HCT116 (cell line): ENCODE data around the gene TCERG1L. TPM values are rescaled to one million over a fixed set of nuclear protein-coding genes. Genes with fewer than 3 reads are reported as not detected.

ENCODE experiments used
- ATAC-seq: fragments of 200-7000 bp; cut with Tn5 transposase; 2 replicates; pipeline ENCODE4 v1.9.1; 2020; ENCODE audit warnings: mild to moderate bottlenecking, moderate library complexity
- BruUV-seq: library from RNA; stranded (reverse); fragments of 400-500 nt; replicated peaks from 2 replicates; lab custom pipeline; 2021; lab: Mats Ljungman, UMichigan
- CTCF ChIA-PET: fragments of 300-600 bp; sonication (Branson Sonifier 250); formaldehyde crosslinking; loops from one replicate; lab custom pipeline; 2021; ENCODE audit warnings: antibody characterized with exemption; lab: Charles Lee
- POLR2A ChIA-PET: fragments of 300-600, 350-600 bp; sonication (Branson Sonifier 250); formaldehyde crosslinking; loops from one replicate; lab custom pipeline; 2021; ENCODE audit warnings: antibody characterized with exemption; lab: Charles Lee
- RAD21 ChIA-PET, 2 experiments: fragments of 300-600 bp; sonication (Branson Sonifier 250); formaldehyde crosslinking; loops; one replicate each; lab custom pipeline; 2023; ENCODE audit warnings: low total read pairs in 2 of 2; ENCODE audit not compliant: uncharacterized antibody in 2 of 2, unreplicated experiment in 2 of 2, low non-redundant PET in 1 of 2; lab: Charles Lee
- DNase-seq: peaks from one replicate; pipeline ENCODE4 v3.0.0-alpha.2; 2010; ENCODE audit warnings: low read depth, low spot score
- H2AFZ ChIP-seq: fragments of 200-600 bp; shearing (Covaris generic), sonication (generic); 2 replicates; pipeline ENCODE4 v1.6.1; 2017; ENCODE audit warnings: low read depth, mixed run types, mixed read lengths, antibody characterized with exemption, low read length; ENCODE audit not compliant: poor library complexity, severe bottlenecking
- H3K27ac ChIP-seq: 2 replicates; pipeline ENCODE4 v1.5.1; 2012; ENCODE audit warnings: low read depth, low read length
- H3K27me3 ChIP-seq: fragments of 200-600 bp; sonication (generic); 2 replicates; pipeline ENCODE4 v1.6.1; 2016; ENCODE audit warnings: mixed run types, low read length, mixed read lengths; ENCODE audit not compliant: insufficient read depth
- H3K36me3 ChIP-seq, 2 experiments: fragments of 200-500 bp in 1 of 2; fragments of 200-600 bp in 1 of 2; sonication (Bioruptor generic) in 1 of 2; sonication (generic) in 1 of 2; 2 replicates each; pipeline versions ENCODE4 v1.5.1 to v1.6.1; 2014 to 2016; ENCODE audit warnings: low read length in 2 of 2, inconsistent platforms in 1 of 2, mixed read lengths in 1 of 2, mixed run types in 1 of 2; ENCODE audit not compliant: insufficient read depth in 2 of 2, control insufficient read depth in 1 of 2
- H3K4me1 ChIP-seq, 2 experiments: fragments of 200-600 bp in 1 of 2; sonication (generic) in 1 of 2; 2 replicates each; pipeline versions ENCODE4 v1.5.1 to v1.6.1; 2012 to 2017; ENCODE audit warnings: low read length in 2 of 2, inconsistent platforms in 1 of 2, mild to moderate bottlenecking in 1 of 2, mixed read lengths in 1 of 2, mixed run types in 1 of 2, moderate library complexity in 1 of 2; ENCODE audit not compliant: insufficient read depth in 2 of 2, control insufficient read depth in 1 of 2
- H3K4me2 ChIP-seq: fragments of 200-600 bp; sonication (generic); 2 replicates; pipeline ENCODE4 v1.6.1; 2017; ENCODE audit warnings: mixed run types, low read length, mixed read lengths
- H3K4me3 ChIP-seq, 2 experiments: fragments of 200-600 bp in 1 of 2; sonication (generic) in 1 of 2; replicated peaks in 1 of 2; 2 replicates each; pipeline ENCODE4 v1.5.1; 2011 to 2016; ENCODE audit warnings: low read length in 2 of 2, control low read depth in 1 of 2, low read depth in 1 of 2, mild to moderate bottlenecking in 1 of 2, mixed read lengths in 1 of 2, mixed run types in 1 of 2
- H3K79me2 ChIP-seq: fragments of 200-600 bp; sonication (generic); 2 replicates; pipeline ENCODE4 v1.6.1; 2017; ENCODE audit warnings: mild to moderate bottlenecking, mixed run types, low read length, moderate library complexity, mixed read lengths; ENCODE audit not compliant: insufficient read depth
- H3K9ac ChIP-seq: fragments of 200-600 bp; sonication (generic); 2 replicates; pipeline ENCODE4 v1.6.1; 2016; ENCODE audit warnings: low read length, mixed read lengths
- H3K9me2 ChIP-seq: fragments of 200-600 bp; sonication (generic), shearing (Covaris generic); 2 replicates; pipeline ENCODE4 v1.6.1; 2017; ENCODE audit warnings: mixed run types, mild to moderate bottlenecking, moderate library complexity; ENCODE audit not compliant: insufficient read depth
- H3K9me3 ChIP-seq, 2 experiments: fragments of 200-500 bp in 1 of 2; fragments of 200-600 bp in 1 of 2; sonication (Bioruptor generic) in 1 of 2; sonication (generic) in 1 of 2; 2 replicates each; pipeline ENCODE4 v1.6.1; 2014 to 2017; ENCODE audit warnings: low read length in 2 of 2, mixed read lengths in 2 of 2, inconsistent platforms in 1 of 2, low read depth in 1 of 2, mild to moderate bottlenecking in 1 of 2, mixed run types in 1 of 2, moderate library complexity in 1 of 2; ENCODE audit not compliant: control insufficient read depth in 1 of 2, insufficient read depth in 1 of 2
- H4K20me1 ChIP-seq: fragments of 200-600 bp; sonication (generic), shearing (Covaris generic); 2 replicates; pipeline ENCODE4 v1.6.1; 2017; ENCODE audit warnings: mixed run types, mild to moderate bottlenecking, moderate library complexity; ENCODE audit not compliant: insufficient read depth
- CBX3 ChIP-seq: IDR thresholded peaks from 2 replicates; pipeline ENCODE4 v1.6.1; 2012; ENCODE audit warnings: low read depth
- CEBPB ChIP-seq: IDR thresholded peaks from 2 replicates; pipeline ENCODE4 v1.6.1; 2012; ENCODE audit warnings: low read depth
- CTCF ChIP-seq, 3 experiments: fragments of 200-600 bp in 1 of 3; sonication (generic) in 1 of 3; IDR thresholded peaks in 2 of 3; conservative IDR thresholded peaks in 1 of 3; 2 replicates each; pipeline ENCODE4 v1.5.1; 2012 to 2017; ENCODE audit warnings: low read depth in 2 of 3, low read length in 2 of 3, antibody characterized with exemption in 1 of 3, borderline replicate concordance in 1 of 3, control low read depth in 1 of 3, mild to moderate bottlenecking in 1 of 3, mixed read lengths in 1 of 3, mixed run types in 1 of 3, moderate library complexity in 1 of 3; ENCODE audit not compliant: insufficient read depth in 1 of 3
- EZH2 ChIP-seq: fragments of 200-600 bp; sonication (generic); IDR thresholded peaks from 2 replicates; pipeline ENCODE4 v1.6.1; 2017; ENCODE audit warnings: antibody characterized with exemption, mixed run types
- EZH2phosphoT487 ChIP-seq: fragments of 200-600 bp; IDR thresholded peaks from 2 replicates; pipeline ENCODE4 v1.6.1; 2018; ENCODE audit warnings: antibody characterized with exemption, borderline replicate concordance
- FOSL1 ChIP-seq: IDR thresholded peaks from 2 replicates; pipeline ENCODE4 v1.6.1; 2012; ENCODE audit warnings: low read depth
- JUND ChIP-seq: IDR thresholded peaks from 2 replicates; pipeline ENCODE4 v1.6.1; 2012
- MAX ChIP-seq: IDR thresholded peaks from 2 replicates; pipeline ENCODE4 v1.6.1; 2012
- POLR2A ChIP-seq: IDR thresholded peaks from 2 replicates; pipeline ENCODE4 v1.7.0; 2011; ENCODE audit warnings: borderline replicate concordance; ENCODE audit not compliant: insufficient read depth, insufficient read length; ENCODE audit errors: extremely low read depth
- POLR2AphosphoS5 ChIP-seq: IDR thresholded peaks from 2 replicates; pipeline ENCODE4 v1.6.1; 2011; ENCODE audit warnings: mild to moderate bottlenecking, low read depth, low read length, moderate library complexity
- SP1 ChIP-seq: IDR thresholded peaks from 2 replicates; pipeline ENCODE4 v1.6.1; 2012; ENCODE audit warnings: low read depth
- SRF ChIP-seq: IDR thresholded peaks from 2 replicates; pipeline ENCODE4 v1.6.1; 2012; ENCODE audit warnings: low read depth
- TCF7L2 ChIP-seq: IDR thresholded peaks from 2 replicates; pipeline ENCODE4 v1.7.0; 2011; ENCODE audit warnings: borderline replicate concordance, inconsistent platforms; ENCODE audit not compliant: insufficient read depth, insufficient read length; ENCODE audit errors: extremely low read depth
- YY1 ChIP-seq: IDR thresholded peaks from 2 replicates; pipeline ENCODE4 v1.6.1; 2011; ENCODE audit warnings: low read length, low read depth, moderate library complexity, mild to moderate bottlenecking; ENCODE audit not compliant: insufficient replicate concordance; ENCODE audit errors: extremely low read depth
- ZFX ChIP-seq: fragments of 450-650 bp; IDR thresholded peaks from 2 replicates; pipeline ENCODE4 v1.6.1; 2017
- intact Hi-C: fragments of 100-400 bp; cut with micrococcal nuclease; formaldehyde crosslinking; loops from 2 replicates; pipeline ENCODE4 v1.10.0; 2022
- total RNA-seq: library from RNA; stranded (reverse); gene quantifications from one replicate; pipeline ENCODE4 v1.2.1, GENCODE V29; 2021; ENCODE audit not compliant: unreplicated experiment

TCERG1L gene
- total RNA-seq, 1 experiment from 2014 or later, result not detected

GRCh38 chr10:131318814-131319213, 7.3 kb upstream of the TCERG1L start:
- Histone ChIP-seq H3K27ac (no peak overlapping the region), H3K9ac (no peak overlapping the region), H3K4me1 (no peaks in the 10 kb centered on the region), H4K20me1 (no peaks in the 10 kb centered on the region), H3K4me3 (no peak overlapping the region), H3K9me3 (no peaks in the 10 kb centered on the region), H3K36me3 (no peaks in the 10 kb centered on the region), H2AFZ (no peak overlapping the region), H3K27me3 (no peaks in the 10 kb centered on the region), H3K79me2 (no peaks in the 10 kb centered on the region), H3K4me2 (no peak overlapping the region)
- ATAC-seq (no peak), DNase-seq (no peak)
- no TSS peak for BruUV-seq
- no peak for TF ChIP-seq MAX
- TF ChIP-seq, all 23 proteins: peak for 0
- no peaks in the 10 kb centered on the region for H3K9me2 ChIP-seq
- CTCF ChIA-PET, result no interaction called here
- RAD21 ChIA-PET, result no interaction called here
- intact Hi-C loops, result no loop called here
- POLR2A ChIA-PET, result no interaction called here

GRCh38 chr10:131318291-131318690, 6.8 kb upstream of the TCERG1L start:
- ChIA-PET POLR2A (no interaction called here), CTCF (no interaction called here)
- H3K4me2 ChIP-seq, result no peak overlapping the region

More at GRCh38 chr10:131318291-131318690, 6.8 kb upstream of the TCERG1L start:
- Histone ChIP-seq H3K9ac (no peak overlapping the region), H3K27me3 (no peaks in the 10 kb centered on the region), H4K20me1 (no peaks in the 10 kb centered on the region), H3K36me3 (no peaks in the 10 kb centered on the region), H3K27ac (no peak overlapping the region), H2AFZ (no peak overlapping the region), H3K4me1 (no peaks in the 10 kb centered on the region), H3K9me2 (no peaks in the 10 kb centered on the region), H3K9me3 (no peaks in the 10 kb centered on the region), H3K79me2 (no peaks in the 10 kb centered on the region), H3K4me3 (no peak overlapping the region)
- RAD21 ChIA-PET, result no interaction called here
- BruUV-seq, result no TSS peak
- intact Hi-C loops, result no loop called here
- no peak for ATAC-seq
- DNase-seq, result no peak
- no peak for TF ChIP-seq SP1
- no peak for TF ChIP-seq CBX3
- TF ChIP-seq CTCF (IDR thresholded peaks at IDR 0.05 in 2 of 3, conservative IDR thresholded peaks at IDR 0.05 in 1 of 3; ENCODE audit: borderline replicate concordance in 1 of 3, insufficient read depth in 1 of 3, low read depth in 2 of 3, low read length in 2 of 3), result no peak
- TF ChIP-seq JUND, result no peak
- no peak for TF ChIP-seq SRF
- no peak for TF ChIP-seq ZFX
- no peak for TF ChIP-seq FOSL1
- TF ChIP-seq POLR2A, result no peak
- no peak for TF ChIP-seq CEBPB
- no peak for TF ChIP-seq POLR2AphosphoS5
- no peak for TF ChIP-seq EZH2
- TF ChIP-seq EZH2phosphoT487, result no peak
- TF ChIP-seq TCF7L2, result no peak
- TF ChIP-seq YY1, result no peak
